IPS-20b (cell line): ENCODE results near the gene ANGPTL3.
"Not testable (repeated sequence)": the region's sequence is repeated elsewhere in the genome, so short reads cannot be mapped to it uniquely, and the experiment has no call there.

Source experiments
- H3K27ac ChIP-seq: one replicate; pipeline ENCODE4 v1.5.1; 2013; ENCODE audit warnings: low read length
- H3K27me3 ChIP-seq: 2 replicates; pipeline ENCODE4 v1.6.1; 2013; ENCODE audit warnings: mild to moderate bottlenecking, low read length, inconsistent platforms; ENCODE audit not compliant: insufficient read depth
- H3K36me3 ChIP-seq: 2 replicates; pipeline ENCODE4 v1.6.1; 2013; ENCODE audit warnings: low read depth, mild to moderate bottlenecking, inconsistent platforms, low read length, moderate library complexity; ENCODE audit not compliant: insufficient read depth
- H3K4me1 ChIP-seq: 2 replicates; pipeline ENCODE4 v1.6.1; 2013; ENCODE audit warnings: mild to moderate bottlenecking, control low read depth, inconsistent platforms, low read length, moderate library complexity; ENCODE audit not compliant: insufficient read depth
- H3K4me3 ChIP-seq: 2 replicates; pipeline ENCODE4 v1.5.1; 2013; ENCODE audit warnings: mild to moderate bottlenecking, low read length, inconsistent platforms
- H3K9ac ChIP-seq: 2 replicates; pipeline ENCODE4 v1.6.1; 2013; ENCODE audit warnings: low read depth, mild to moderate bottlenecking, inconsistent platforms, low read length, moderate library complexity
- H3K9me3 ChIP-seq: 2 replicates; pipeline ENCODE4 v1.6.1; 2013; ENCODE audit warnings: mild to moderate bottlenecking, low read depth, low read length, inconsistent platforms; ENCODE audit not compliant: insufficient read depth

Gene ANGPTL3

GRCh38 chr1:62597281-62597680 lies at the start of gene ANGPTL3:
Gene ANGPTL3, plus strand, starts transcription at chr1:62597520. Its CDS starts 47 bp downstream, at chr1:62597567.
- Histone ChIP-seq H3K4me3 (no peak within 1 kb of the TSS), H3K27ac (no peak within 1 kb of the TSS), H3K4me1 (0 out of 2 replicates have a peak, but pooled peaks cover 4% of the 10 kb centered on the region)

DNA sequence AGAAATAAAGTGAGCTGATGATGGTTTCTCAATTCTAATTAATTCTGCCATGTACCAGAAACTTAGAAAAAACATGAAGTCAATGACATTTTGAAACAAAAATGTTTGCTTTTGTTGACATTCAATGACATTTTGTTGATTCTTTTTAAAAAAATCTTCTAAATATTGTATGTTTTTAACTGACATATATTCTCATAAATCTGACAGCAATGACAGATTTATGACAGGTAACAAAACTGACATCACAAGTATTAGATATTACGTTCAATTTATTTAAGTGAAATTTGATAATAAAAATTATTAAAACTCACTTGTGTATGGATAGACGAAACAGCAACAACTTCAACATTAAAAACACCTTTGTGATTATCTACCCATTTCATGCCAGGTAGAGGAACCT lies 36.0 kb upstream of the ANGPTL3 start:
- Histone ChIP-seq H3K36me3 (peaks cover 8% of the 10 kb centered on the region), H3K4me3 (no peak overlapping the region), H3K9ac (no peak overlapping the region), H3K27me3 (no peaks in the 10 kb centered on the region), H3K4me1 (no peaks in the 10 kb centered on the region), H3K9me3 (no peaks in the 10 kb centered on the region), H3K27ac (no peak overlapping the region)

More at GRCh38 chr1:62597281-62597680, at the start of gene ANGPTL3:
- H3K27me3 ChIP-seq = no peaks in the 10 kb centered on the region
- no peaks in the 10 kb centered on the region for H3K36me3 ChIP-seq
- no peak within 1 kb of the TSS for H3K9ac ChIP-seq
- H3K9me3 ChIP-seq = no peaks in the 10 kb centered on the region

- not testable (repeated sequence) for H3K27me3 ChIP-seq, H3K4me1 ChIP-seq, H3K9me3 ChIP-seq, H3K36me3 ChIP-seq, H3K9ac ChIP-seq, H3K4me3 ChIP-seq, H3K27ac ChIP-seq
These were observed 30.1 kb upstream of the ANGPTL3 start for GRCh38 chr1:62567182-62567581.

DNA sequence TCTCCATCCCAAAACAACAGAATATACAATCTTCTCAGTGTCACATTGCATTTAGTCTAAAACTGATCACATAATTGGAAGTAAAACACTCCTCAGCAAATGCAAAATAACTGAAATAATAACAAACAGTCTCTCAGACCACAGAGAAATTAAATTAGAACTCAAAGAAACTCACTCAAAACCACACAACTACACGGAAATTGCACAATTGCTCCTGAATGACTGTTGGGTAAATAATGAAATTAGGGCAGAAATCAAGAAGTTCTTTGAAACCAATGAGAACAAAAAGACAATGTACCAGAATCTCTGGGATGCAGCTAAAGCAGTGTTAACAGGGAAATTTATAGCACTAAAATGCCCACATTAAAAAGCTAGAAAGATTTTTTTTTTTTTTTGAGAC lies 29.4 kb upstream of the ANGPTL3 start:
- H3K36me3 ChIP-seq, H3K9me3 ChIP-seq, H3K27ac ChIP-seq, H3K4me3 ChIP-seq, H3K4me1 ChIP-seq, H3K9ac ChIP-seq, H3K27me3 ChIP-seq: not testable (repeated sequence)

DNA sequence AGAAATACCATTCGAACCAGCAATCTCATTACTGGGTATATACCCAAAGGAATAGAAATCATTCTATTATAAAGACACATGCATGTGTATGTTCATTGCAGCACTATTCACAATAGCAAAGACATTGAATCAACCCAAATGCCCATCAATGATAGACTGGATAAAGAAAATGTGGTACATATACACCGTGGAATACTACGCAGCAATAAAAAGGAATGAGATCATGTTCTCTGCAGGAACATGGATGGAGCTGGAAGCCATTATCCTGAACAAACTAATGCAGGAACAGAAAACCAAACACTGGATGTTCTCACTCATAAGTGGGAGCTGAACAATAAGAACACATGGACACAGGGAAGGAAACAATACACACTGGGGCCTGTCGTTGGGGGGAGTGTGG lies 25.8 kb upstream of the ANGPTL3 start:
- H3K36me3 ChIP-seq, H3K4me1 ChIP-seq, H3K9me3 ChIP-seq, H3K9ac ChIP-seq, H3K27ac ChIP-seq, H3K27me3 ChIP-seq, H3K4me3 ChIP-seq: not testable (repeated sequence)

GRCh38 chr1:62572476-62572875 lies 24.8 kb upstream of the ANGPTL3 start:
- no peaks in the 10 kb centered on the region for H3K27me3 ChIP-seq
- no peak overlapping the region for H3K27ac ChIP-seq
- H3K4me1 ChIP-seq = no peaks in the 10 kb centered on the region; the same call in 1 of the 2 replicates
- H3K4me3 ChIP-seq = no peak overlapping the region
- H3K36me3 ChIP-seq = no peaks in the 10 kb centered on the region
- no peak overlapping the region for H3K9ac ChIP-seq
- H3K9me3 ChIP-seq = peaks cover 3% of the 10 kb centered on the region; the same call in 1 of the 2 replicates

GRCh38 chr1:62573675-62574074 lies 23.6 kb upstream of the ANGPTL3 start:
- H3K4me1 ChIP-seq = no peaks in the 10 kb centered on the region; the same call in 1 of the 2 replicates
- H3K4me3 ChIP-seq = no peak overlapping the region
- no peaks in the 10 kb centered on the region for H3K36me3 ChIP-seq
- no peak overlapping the region for H3K27ac ChIP-seq
- no peaks in the 10 kb centered on the region for H3K27me3 ChIP-seq
- H3K9me3 ChIP-seq = no peaks in the 10 kb centered on the region
- H3K9ac ChIP-seq = no peak overlapping the region

GRCh38 chr1:62585469-62586155 lies 11.7 kb upstream of the ANGPTL3 start:
- Histone ChIP-seq H3K4me1 (peaks cover 15% of the 10 kb centered on the region; the same call in 1 of the 2 replicates), H3K9ac (peak overlapping the region; percentile 44; the same call in 1 of the 2 replicates), H3K27ac (peak overlapping the region; percentile 3), H3K4me3 (peak overlapping the region; percentile 14; the same call in 1 of the 2 replicates), H3K27me3 (no peaks in the 10 kb centered on the region), H3K9me3 (no peaks in the 10 kb centered on the region), H3K36me3 (no peaks in the 10 kb centered on the region)

GRCh38 chr1:62588000-62588399 lies 9.3 kb upstream of the ANGPTL3 start:
- no peak overlapping the region for H3K27ac ChIP-seq
- H3K36me3 ChIP-seq = no peaks in the 10 kb centered on the region
- no peak overlapping the region for H3K9ac ChIP-seq
- H3K4me1 ChIP-seq = peaks cover 15% of the 10 kb centered on the region; the same call in 1 of the 2 replicates
- H3K27me3 ChIP-seq = no peaks in the 10 kb centered on the region
- H3K9me3 ChIP-seq = no peaks in the 10 kb centered on the region
- H3K4me3 ChIP-seq = no peak overlapping the region

DNA sequence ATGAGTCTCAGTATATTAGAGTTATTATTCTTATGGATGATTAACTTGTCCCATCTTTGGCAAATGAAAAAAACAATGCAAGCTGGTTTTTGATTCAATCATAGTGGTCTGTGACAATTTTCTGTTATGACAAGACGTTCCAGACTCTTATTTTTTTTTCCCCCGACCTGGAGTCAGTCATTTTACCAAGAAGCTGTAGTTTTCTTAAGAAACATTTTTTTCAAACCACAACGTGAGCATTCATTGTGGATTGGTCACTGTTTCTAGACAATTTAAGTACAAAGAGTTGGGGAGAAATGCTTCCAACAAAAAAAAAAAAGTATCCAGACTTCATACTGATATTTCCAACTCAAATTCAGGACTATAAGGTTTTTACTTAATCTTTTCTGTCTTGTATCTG lies 8.0 kb upstream of the ANGPTL3 start:
- Histone ChIP-seq H3K27me3 (no peaks in the 10 kb centered on the region), H3K36me3 (no peaks in the 10 kb centered on the region), H3K4me3 (no peak overlapping the region), H3K4me1 (peaks cover 19% of the 10 kb centered on the region; the same call in 1 of the 2 replicates), H3K9ac (no peak overlapping the region), H3K27ac (no peak overlapping the region), H3K9me3 (no peaks in the 10 kb centered on the region)

GRCh38 chr1:62590255-62590969 lies 6.9 kb upstream of the ANGPTL3 start:
- Histone ChIP-seq H3K27me3 (no peaks in the 10 kb centered on the region), H3K9ac (no peak overlapping the region), H3K27ac (no peak overlapping the region), H3K4me3 (no peak overlapping the region), H3K4me1 (peaks cover 15% of the 10 kb centered on the region; the same call in 1 of the 2 replicates), H3K36me3 (no peaks in the 10 kb centered on the region), H3K9me3 (no peaks in the 10 kb centered on the region)

DNA sequence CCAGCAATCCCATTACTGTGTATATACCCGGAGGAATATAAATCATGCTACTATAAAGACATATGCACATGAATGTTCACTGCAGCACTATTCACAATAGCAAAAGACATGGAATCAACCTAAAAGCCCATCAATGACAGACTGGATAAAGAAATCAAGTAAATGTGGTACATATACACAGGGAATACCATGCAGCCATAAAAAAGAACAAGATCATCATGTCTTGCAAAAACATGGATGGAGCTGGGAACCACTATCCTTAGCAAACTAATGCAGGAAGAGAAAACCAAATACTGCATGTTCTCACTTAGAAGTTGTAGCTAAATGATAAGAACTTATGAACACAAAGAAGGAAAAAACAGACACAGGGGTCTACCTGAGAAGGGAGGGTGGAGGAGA lies 6.4 kb upstream of the ANGPTL3 start:
- Histone ChIP-seq H3K27ac (no peak overlapping the region), H3K4me1 (peaks cover 11% of the 10 kb centered on the region; the same call in 1 of the 2 replicates)

More for the DNA sequence above, 6.4 kb upstream of the ANGPTL3 start:
- H3K9me3 ChIP-seq = no peaks in the 10 kb centered on the region
- no peak overlapping the region for H3K4me3 ChIP-seq
- no peaks in the 10 kb centered on the region for H3K27me3 ChIP-seq
- H3K36me3 ChIP-seq = no peaks in the 10 kb centered on the region
- no peak overlapping the region for H3K9ac ChIP-seq
